Measurements from ENCODE around the gene BACH2.
"Not testable (repeated sequence)": the region's sequence is repeated elsewhere in the genome, so short reads cannot be mapped to it uniquely, and the experiment has no call there.

The BACH2 gene

GRCh38 chr6:90120327-90120726 lies 176.3 kb downstream of the BACH2 start:
- DNase-seq = no peak

DNA sequence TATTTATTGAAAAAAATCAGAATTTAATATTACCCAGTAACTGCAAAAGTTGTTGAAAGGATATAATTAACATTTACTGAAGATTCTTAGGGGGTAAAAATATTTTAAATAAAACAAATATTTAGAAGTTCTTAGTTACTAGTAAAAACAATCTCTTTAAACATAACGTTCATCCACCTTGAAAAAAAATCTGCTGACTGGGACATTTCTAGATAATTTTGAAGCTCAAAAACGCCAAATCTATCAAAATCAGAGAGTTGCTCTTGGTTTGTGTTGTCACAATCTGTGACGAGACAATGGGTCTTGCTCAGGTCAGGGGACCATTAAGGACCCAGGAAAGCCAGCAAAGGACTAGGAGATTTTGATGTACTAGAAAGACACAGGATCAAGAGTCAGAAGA lies 177.0 kb downstream of the BACH2 start:
- no peak for DNase-seq

DNA sequence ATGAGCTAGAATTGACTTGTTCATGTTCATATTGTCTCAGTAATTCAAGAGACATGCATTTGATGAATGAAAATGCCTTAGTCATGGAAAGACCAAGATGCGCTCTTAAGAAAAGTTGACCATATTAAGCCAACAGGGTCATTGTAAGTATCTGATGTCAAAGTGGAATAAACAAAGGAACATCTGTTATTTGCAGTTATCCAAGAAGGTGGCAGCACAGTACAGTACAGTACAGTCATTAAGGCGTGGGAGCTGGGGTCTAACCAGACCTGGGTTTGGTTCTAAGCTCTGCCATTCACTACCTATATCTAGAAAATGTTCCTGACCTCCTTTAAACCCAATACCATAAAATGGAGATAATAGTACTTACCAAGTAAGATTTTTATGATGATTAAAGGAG lies 178.1 kb downstream of the BACH2 start:
- no peak for DNase-seq

DNA sequence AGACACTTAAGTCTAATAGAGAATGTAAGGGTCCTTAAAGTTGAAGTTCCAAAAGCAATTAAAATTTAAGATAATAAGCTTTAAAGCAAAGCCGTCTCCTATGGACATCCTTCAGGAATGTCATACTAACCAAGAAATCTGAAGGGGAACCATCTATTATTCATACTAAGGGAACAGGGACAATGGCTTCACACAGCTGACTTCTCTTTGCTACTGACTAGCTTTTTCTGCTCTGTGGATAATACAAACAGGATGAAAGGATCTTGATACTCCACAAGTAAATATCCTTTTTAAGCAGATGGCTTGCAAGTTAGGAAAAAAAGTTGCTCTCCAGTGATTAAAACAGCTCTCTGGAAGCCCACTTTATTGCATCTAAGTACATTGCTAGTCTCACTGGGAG lies 178.6 kb downstream of the BACH2 start:
- DNase-seq = no peak

GRCh38 chr6:90116126-90116525 lies 180.5 kb downstream of the BACH2 start:
- not testable (repeated sequence) for DNase-seq

DNA sequence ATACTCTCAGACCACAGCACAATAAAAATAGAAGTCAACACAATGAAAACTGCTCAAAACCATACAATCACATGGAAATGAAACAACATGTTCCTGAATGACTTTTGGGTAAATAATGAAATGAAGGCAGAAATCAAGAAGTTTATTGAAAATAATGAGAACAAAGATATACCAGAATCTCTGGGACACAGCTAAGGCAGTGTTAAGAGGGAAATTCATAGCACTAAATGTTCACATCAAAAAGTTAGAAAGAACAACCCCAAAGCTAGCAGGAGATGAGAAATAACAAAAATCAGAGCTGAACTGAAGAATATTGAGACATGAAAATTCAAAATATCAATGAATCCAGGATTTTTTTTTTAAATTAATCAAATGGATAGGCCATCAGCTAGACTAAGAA lies 183.3 kb downstream of the BACH2 start:
- DNase-seq = no peak

DNA sequence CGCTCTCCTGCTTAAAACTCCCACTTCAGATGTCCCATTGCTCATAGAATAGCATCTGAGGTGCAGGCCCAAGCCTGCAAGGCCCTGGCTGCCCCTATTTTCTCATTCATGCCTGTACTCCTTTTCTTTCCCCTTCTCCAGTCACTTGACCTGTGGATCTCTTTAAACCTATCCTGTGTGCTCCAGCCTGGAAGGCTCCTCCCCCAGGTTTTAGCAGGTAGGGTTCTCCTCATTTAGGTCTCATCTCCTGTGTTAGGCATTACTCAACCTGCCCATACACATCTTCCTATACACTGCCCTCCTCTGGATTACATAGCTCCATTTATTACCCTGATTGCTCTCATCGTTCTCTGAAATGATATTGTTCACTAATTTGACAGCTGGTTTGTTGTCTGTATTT lies 185.3 kb downstream of the BACH2 start:
- no peak for DNase-seq

DNA sequence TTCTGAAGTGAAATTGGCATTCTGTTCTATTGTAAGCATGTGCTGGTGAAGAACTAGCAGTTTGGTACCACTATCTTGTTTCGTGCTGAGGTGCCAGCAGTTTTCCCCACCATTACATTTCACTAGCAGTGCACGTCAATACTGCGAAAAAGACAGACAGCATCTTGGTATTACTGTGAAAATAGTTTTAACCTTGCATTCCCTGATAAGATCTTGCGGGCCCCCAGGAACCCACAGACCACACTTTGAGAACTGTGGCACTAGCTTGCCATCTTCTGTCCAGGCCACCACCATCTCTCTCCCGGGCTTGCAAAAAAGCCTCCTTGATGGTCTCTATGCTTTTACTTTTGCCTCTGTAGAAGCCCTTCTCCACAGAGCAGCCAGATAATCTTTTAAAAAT lies 185.7 kb downstream of the BACH2 start:
- DNase-seq = no peak

- DNase-seq = no peak
Observed at GRCh38 chr6:90109141-90109540, 187.5 kb downstream of the BACH2 start.

- DNase-seq = no peak
Observed at GRCh38 chr6:90107771-90108282, 188.8 kb downstream of the BACH2 start.

- DNase-seq = no peak
Observed at GRCh38 chr6:90107371-90107770, 189.3 kb downstream of the BACH2 start.

DNA sequence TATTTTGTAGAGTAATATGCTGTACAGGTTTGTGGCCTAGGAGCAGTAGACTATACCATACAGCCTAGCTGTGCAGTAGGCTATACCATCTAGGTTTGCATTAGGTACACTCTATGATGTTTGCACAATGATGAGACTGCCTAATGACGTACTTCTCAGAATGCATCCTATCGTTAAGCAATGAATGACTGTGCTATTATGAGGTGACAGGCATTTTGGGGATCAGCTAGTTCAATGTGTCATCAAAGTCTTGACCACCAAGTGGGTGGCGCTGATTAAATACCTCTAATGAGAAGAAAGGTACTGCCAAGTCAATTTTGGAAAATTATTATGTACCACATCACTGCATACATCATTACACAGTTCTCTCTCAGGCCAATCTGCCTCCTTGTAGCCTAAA lies 190.2 kb downstream of the BACH2 start:
- no peak for DNase-seq

DNA sequence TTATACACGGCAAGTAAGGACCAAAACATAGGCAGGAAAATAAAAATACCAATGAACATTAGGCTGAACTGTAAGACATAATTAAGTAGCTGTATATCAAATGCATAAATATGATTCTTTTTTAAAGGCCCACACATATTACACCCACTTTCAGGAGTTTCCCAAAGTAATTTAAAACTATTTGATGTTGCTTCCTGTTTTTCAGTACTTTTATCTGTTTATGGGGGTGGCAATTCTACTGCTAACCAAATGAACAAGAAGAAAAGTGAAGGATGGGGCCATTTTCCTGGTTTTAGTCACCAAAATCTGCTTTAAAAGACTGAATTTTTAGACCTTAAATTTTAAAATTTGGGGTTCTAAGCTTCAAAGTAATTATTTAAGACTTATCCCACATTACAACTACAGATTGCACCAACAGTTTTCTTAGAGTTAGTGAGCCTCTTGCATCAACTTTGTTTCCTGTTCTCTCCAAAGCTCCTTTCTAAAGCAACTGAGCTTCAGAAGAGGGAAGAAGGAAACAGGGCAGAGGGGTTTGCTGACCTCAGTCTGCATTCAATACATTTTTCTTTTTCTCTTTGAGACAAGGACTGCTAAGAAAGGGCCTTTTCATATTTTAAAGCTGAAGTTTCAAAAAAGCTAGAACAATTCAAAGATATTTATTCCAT lies 191.0 kb downstream of the BACH2 start:
- no peak for DNase-seq

DNA sequence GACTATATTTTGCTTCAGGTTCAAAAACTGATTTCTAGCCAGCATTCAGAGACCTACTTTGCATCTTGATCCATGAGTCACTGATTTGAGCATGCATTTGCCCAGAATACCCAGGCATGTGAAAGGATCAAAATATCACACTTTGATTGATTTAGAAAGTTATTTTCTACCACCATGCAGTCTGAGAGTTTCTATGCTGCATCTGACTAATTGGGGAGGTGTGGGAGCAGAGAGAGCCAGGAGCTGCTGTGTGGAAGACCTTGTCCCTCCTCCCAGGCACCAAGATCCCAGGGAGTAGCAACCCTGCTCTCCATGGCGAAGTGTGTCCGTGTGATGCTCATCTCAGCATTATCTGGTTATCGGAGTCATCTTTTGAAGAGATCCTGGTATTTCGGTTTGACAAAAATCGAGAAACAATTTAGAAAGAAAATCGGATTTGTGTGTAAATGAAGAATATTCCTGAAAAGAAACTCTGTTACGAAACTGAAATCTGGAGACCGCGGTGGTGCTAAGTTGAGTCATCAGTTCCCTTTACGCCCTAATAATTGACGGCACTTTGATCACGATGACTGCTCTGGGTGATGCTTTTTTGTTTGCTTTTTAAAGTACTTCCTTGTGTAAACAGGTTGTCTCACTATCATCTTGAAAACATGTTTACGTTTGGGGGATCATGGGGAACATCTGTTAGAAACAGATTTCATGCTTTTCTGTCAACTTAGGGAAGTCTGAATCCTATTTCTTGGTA lies 193.4 kb downstream of the BACH2 start:
- peak; percentile 35 for DNase-seq

GRCh38 chr6:90101403-90101802 lies 195.2 kb downstream of the BACH2 start:
- no peak for DNase-seq

GRCh38 chr6:90100059-90100665 lies 196.5 kb downstream of the BACH2 start:
- DNase-seq = no peak

GRCh38 chr6:90098627-90099026 lies 198.0 kb downstream of the BACH2 start:
- no peak for DNase-seq

DNA sequence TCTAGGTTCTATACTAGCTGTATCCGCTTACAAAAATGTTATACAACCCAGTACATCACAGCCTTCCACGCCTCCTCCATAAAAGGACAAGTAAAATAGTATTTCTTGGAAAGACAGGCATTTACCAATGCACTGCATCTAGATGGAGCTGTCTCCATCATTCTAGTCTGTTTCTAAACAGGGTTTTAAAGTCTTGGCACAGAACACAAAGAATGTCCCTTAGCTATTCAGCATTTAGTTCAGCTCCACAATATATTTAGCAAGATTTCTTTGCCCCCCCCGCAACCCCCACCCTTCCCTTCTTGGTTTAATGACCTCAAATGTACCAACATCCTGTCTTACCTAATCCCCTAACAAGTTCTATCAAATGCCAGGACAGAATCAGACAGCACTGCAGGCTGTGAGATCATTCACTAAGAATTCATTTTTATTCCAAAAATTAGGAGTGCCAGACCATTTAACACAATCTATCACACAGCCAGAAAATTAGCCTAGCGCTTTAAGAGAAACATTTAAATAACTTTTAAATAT lies 198.6 kb downstream of the BACH2 start:
- DNase-seq = no peak

GRCh38 chr6:90097356-90097755 lies 199.3 kb downstream of the BACH2 start:
- no peak for DNase-seq

DNA sequence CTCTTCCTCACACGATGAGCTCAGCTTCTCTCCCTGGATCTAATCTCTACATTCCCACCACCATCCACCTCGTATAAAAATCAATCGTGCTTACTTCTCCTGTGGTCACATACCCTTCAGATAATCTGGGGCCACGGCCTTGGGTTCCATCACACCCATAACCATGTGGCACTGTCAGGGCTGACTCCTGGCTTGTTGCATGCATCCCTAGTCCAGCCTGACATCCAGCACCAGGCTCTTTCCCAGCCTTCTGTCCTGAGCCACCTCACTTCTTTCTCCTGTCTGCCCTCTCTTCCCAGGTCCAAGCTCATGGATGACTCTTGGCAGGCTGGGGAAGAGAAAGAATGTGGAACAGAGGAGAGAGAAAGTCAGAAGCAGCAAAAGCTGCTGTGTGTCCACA lies 199.8 kb downstream of the BACH2 start:
- no peak for DNase-seq

DNA sequence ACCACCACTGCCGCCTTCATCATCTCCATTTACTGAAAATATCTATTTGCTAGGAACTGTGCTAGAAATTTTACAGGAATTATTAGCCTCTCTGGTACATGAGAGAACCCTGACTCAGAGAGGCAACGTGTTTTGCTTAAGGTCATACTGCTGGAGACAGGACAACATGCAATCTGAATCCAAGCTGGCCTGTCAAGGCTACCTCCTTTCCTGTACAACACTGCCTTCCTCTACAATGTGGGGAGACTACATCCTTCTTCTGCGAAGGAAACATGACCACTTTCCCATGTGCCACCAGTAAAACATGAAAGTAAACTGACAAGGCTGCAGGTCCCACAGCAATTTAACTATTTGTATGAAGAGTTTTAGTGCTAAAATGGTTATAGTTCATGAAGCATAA lies 200.9 kb downstream of the BACH2 start:
- no peak for DNase-seq

- no peak for DNase-seq
Observed at GRCh38 chr6:90095145-90095544, 201.5 kb downstream of the BACH2 start.

DNA sequence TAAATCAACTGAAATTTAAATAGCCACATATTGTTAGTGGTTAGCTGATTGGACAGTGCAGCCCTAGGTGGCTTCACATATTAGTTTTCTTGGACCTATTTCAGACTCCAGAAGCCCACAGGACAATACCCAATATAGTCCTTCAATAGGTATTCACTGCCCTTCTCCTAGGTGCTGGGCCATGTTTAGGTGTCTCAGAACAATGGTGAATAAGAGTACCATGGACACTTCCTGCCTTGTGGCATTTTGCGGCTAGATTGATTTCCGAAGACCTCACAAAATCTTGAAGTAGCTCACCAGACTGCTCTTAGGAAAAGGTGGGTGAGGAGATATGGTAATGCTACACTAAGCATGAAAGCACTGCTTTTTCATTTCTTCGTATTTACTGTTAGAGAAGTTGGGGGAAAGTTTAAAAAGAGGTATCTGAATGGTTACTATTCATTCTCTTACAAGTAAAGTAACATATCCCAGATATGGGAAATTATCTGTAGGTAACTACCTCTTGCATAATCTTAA lies 203.0 kb downstream of the BACH2 start:
- no peak for DNase-seq

DNA sequence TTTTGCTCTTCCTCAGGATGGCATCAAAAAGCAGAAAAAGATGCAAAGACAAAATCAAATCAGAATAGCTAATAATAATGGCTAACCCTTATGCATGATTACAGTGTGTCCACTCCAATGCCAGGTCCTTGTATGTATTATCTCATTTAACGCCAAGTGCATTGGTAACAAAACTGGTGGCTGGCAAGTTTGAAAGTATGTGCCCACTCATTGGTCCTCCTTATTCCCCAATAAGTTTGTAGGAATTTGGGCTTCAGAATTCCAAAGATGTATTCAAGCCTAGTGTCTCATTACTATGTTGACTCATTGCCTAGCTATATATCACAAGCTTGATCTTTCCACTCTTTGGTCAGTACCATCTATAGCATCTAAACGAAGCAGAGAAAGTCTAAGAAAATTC lies 205.8 kb downstream of the BACH2 start:
- DNase-seq = no peak

Data from NCI-H510A treated with DMSO at 0.1 percent for 48 hours (cell line).